Activated CD4-positive, CD25-positive, alpha-beta regulatory T cell treated with anti-CD3 and anti-CD28 coated beads, Interleukin-2, amount 50 U/mL, for 24 hours (primary cell): Measurements from ENCODE around the gene TMEM108.

ENCODE experiments used
- ATAC-seq, 2 donors: fragments of 150-1000 bp; cut with Tn5 transposase; one replicate each; pipeline ENCODE4 v1.10.0; 2021; ENCODE audit warnings: mild to moderate bottlenecking in 1 of 2, moderate library complexity in 1 of 2

Gene TMEM108

DNA sequence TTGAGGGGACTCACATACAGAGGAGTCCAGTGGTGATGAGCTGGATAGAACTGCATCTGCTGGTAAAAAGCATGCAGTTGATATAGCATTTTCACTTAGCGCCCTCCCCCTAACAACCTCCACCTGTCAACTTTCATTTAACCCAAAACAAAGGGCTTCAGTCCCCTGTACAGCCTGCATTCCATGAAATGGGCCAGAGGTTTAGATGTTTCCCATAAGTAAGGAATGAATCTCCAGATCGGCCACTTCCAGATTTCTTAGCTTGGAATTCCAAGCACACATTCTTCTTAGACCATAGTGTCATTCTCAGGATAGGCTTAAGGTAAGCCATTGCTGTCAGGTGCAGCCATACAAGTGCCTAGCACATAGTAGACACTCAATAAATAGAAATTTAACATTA is 328.7 kb downstream of the TMEM108 start:
- no peak for ATAC-seq

DNA sequence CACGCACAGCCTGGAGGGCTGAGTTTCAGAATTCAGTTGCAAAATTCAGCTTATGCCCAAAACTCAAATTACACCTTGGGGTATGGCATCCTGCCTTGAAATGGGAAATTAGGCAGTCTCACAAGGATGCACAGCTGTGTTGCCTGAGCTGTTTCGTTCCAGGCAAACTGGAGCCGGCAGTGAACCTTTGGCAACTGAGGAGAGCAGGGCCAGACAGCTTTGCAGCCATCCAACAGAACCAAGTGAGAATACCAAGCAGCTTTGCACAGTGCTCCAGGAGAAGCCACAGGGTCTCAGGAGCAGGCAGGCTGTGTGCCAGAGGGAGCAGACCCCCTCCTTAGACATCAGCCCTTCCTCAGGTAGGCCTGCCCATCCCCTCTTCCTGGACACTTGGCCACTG is 329.2 kb downstream of the TMEM108 start:
- no peak for ATAC-seq

DNA sequence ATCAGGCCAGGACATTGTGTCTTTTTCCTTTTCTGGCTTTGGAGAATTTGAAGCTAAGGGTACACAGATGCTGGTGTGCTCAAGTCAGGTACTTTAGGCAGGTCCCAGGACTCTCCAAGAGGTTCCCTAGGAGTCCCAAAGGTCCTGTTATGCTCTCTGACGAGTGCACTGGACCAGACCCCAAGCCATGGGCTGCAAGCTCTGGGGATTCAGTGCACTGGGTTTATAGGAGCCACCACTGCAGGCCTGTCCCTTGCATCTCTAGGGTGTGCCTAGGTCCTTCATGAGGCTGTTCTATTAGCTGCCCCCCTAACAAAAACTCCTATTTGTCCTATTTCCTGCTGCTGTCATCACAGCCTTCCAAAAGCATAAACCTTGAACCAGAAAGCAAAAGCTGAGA is 329.8 kb downstream of the TMEM108 start:
- ATAC-seq, result no peak

- no peak for ATAC-seq
Observed at GRCh38 chr3:133368371-133369067, 330.3 kb downstream of the TMEM108 start.

GRCh38 chr3:133369068-133369440 is 330.9 kb downstream of the TMEM108 start:
- no peak for ATAC-seq

DNA sequence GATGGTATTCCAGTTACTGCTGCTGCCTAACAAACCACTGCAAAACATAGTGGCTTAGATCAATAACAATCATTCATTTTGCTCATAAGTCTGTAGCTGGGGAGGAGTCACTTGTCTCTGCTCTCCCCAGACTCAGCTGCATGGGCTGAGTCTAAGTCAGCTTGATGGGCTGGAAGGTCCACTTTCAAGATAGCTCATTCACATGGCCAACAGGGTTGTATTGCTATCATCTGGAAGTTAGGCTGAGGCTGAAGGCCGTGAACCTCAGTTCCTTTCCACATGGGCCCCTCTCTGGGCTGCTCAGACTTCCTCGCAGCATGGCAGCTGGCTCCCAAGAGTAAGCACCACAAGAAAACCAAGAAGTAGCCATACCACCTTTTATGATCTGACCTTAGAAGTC is 333.0 kb downstream of the TMEM108 start:
- no peak for ATAC-seq

DNA sequence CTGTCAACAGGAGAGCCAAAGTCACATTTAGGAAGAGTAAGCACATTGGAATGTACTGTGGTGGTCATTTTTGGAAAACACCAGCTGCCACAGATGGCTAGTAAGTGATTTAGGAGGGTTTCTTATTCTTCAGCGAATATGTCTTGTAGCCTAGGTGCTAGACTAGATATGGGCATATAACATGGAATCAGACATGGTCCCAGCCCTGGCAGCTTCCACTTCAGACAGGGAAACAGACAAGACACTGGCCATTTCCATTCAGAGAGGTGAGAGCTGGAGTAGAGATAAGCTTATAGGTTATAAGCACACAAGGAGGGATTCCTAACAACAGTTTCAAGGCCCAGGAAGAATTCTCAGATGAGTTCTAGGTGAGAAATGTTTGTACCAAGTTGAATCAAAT is 333.5 kb downstream of the TMEM108 start:
- no peak for ATAC-seq

- ATAC-seq, result no peak
Observed at GRCh38 chr3:133374708-133375402, 336.7 kb downstream of the TMEM108 start.

GRCh38 chr3:133375403-133375745 is 337.2 kb downstream of the TMEM108 start:
- no peak for ATAC-seq

GRCh38 chr3:133376810-133377209 is 338.6 kb downstream of the TMEM108 start:
- ATAC-seq, result no peak

GRCh38 chr3:133377396-133377795 is 339.2 kb downstream of the TMEM108 start:
- no peak for ATAC-seq

DNA sequence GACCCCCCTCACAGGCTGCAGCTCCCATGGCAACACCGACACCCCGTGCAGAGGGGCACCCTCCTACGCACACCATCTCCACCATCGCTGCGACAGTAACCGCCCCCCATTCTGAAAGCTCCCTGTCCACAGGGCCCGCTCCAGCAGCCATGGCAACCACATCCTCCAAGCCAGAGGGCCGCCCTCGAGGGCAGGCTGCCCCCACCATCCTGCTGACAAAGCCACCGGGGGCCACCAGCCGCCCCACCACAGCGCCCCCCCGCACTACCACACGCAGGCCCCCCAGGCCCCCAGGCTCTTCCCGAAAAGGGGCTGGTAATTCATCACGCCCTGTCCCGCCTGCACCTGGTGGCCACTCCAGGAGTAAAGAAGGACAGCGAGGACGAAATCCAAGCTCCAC is 341.7 kb downstream of the TMEM108 start:
- no peak for ATAC-seq

DNA sequence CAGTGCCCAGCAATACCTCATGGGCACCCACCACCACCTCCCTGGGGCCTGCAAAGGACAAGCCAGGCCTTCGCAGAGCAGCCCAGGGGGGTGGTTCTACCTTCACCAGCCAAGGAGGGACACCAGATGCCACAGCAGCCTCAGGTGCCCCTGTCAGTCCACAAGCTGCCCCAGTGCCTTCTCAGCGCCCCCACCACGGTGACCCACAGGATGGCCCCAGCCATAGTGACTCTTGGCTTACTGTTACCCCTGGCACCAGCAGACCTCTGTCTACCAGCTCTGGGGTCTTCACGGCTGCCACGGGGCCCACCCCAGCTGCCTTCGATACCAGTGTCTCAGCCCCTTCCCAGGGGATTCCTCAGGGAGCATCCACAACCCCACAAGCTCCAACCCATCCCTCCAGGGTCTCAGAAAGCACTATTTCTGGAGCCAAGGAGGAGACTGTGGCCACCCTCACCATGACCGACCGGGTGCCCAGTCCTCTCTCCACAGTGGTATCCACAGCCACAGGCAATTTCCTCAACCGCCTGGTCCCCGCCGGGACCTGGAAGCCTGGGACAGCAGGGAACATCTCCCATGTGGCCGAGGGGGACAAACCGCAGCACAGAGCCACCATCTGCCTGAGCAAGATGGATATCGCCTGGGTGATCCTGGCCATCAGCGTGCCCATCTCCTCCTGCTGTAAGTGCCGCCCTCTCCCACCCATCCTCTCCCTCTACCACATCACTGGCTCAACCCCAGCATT is 342.5 kb downstream of the TMEM108 start:
- no peak for ATAC-seq

- ATAC-seq, result no peak
Observed at GRCh38 chr3:133381346-133382109, 343.3 kb downstream of the TMEM108 start.

DNA sequence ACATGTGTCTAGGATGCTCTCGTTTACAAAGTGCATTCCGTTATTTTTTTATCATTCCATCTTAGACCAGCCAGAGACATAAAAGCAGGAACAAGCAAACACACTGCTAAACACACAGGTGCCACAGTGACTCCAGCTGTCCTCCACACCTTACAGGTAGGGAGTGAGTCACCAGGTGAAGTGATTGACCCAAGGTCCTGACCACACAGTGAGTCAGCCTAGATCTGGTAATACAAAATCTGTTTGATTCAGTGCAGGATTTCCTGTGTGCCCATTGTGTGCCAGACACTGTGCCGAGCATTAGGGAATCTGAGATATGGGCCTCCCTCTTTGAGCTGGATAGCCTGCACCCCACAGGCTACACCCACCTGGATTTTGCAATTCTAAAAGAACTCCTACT is 345.0 kb downstream of the TMEM108 start:
- ATAC-seq, result no peak

- ATAC-seq, result no peak
Observed at GRCh38 chr3:133383741-133384140, 345.6 kb downstream of the TMEM108 start.

- ATAC-seq, result no peak
Observed at GRCh38 chr3:133384331-133385027, 346.3 kb downstream of the TMEM108 start.

DNA sequence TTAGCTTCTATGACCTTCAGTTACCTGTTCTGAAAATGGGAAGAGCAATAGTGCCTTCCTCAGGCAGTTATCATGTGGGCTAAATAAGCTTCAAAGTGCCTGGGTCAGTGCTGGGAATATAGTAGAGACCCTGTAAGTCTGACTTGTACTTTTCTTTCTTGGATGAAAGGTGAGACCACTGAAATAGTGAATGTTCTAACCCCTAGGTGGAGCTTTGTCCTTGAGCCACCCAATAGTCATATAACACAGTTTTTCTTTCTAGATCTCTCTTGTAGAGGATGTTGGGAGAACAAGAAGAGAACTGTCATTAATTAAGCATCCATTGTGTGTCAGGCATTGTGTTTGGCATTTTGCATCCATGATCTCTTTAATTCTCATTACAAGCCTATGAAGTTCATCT is 348.7 kb downstream of the TMEM108 start:
- no peak for ATAC-seq

DNA sequence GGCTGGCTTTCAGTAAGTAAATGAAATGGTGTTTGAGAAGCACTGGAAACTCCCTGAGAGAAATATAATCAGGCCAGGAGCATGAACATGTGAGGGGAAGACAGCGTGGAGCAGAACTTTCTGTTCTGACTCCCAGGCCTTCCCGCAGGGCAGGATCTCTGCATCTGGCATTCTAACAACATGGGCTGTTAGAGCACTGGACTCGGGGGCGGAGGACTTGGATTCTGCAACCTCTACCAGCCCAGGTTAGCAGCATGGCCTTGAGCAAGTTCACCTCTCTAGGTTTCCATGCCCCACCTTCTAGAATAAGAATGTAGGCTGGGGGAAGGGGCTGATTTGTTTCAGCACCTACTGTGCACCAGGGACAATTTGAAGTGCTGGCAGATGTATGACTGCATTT is 349.1 kb downstream of the TMEM108 start:
- no peak for ATAC-seq

DNA sequence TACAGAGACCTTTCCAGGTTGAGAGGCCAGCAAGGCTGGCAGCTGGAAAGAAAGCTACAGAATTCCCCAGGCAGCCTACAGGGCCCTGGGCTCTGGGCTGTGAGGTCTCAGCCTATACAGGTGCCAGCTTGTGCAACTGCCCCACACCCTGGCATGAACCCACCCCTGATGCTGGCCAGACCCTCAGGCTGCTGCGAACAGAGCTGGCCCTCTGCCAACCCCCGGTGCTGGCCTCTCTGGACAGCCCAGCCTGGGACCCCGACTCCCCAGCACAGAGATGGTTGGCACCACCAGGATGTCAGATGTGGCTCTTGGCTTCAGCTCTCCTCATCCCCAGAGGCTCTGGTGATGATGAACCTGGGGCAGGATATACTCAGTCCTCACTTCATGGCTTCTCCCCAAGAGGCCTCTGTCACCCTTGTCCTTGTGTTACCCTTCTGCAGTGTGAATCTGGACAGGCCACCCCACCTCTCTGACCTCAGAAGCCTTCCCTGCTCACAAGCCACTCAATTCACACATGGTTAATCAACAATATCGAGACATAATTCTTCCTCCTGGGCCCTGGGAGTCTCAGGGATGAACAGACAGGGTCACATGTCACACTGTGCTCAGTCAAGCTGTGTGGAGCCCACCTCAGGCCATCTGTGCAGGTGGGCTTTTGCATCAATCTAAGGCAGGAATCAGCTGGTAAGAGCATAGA is 350.7 kb downstream of the TMEM108 start:
- ATAC-seq, result no peak

DNA sequence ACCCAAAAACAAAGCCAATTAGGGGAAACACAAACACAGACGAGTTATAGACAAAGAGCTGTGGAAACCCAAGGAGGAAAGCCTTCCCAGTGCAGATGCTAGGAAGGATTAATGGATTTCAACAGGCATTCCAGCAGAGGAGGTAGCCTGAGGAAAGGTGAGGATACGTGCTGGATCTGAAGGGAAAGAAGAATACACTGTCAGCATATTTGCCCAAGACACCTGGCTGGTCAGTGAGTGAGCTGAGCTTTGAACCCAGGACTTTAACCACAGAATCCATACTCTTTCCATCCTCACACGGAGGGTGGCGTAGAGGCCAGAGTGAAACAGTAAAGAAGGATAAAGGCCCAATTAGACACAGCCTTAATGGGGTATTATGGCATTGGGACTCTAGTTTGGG is 352.5 kb downstream of the TMEM108 start:
- ATAC-seq, result no peak

DNA sequence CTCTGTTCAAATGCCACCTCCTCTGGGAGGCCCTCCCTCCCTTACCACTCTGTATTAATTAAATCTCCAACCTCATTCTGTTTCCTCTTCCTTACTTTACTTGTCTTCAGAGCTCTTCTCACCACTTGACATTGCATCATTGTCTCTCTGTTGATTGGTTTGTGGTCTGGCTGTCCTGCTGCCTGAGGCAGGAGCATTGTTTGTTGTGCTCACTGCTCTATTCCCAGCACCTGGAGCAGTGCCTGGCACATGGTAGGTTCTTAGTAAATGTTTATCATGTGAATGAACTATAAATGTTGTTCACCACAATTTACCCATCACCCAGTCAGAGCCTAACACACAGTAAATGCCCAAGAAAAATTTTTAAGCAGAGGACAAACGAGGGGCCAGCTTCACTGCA is 355.0 kb downstream of the TMEM108 start:
- no peak for ATAC-seq
